ENCODE results near the gene SUPT6H. TPM values are rescaled to one million over a fixed set of nuclear protein-coding genes. Genes with fewer than 3 reads are reported as not detected.

Gene SUPT6H
- total and polyA plus RNA-seq, 9 of the 15 experiments (the other 6 are each of a cell fraction or from before 2014, with no cell fraction given): 1.7 to 77.7 (median 49.2) TPM

- TF ChIP-seq ZKSCAN1 (IDR thresholded peaks at IDR 0.05; ENCODE audit: low read depth, low read length) (0 out of 2 replicates have a peak, but pooled peaks have one; percentile 14), ARID3A (IDR thresholded peaks at IDR 0.05; ENCODE audit: borderline replicate concordance, low read depth, low read length) (no peak), CTBP1 (IDR thresholded peaks at IDR 0.05; ENCODE audit: borderline replicate concordance) (peak; percentile 54; the same call in 1 of the 2 replicates), CEBPZ (IDR thresholded peaks at IDR 0.05; ENCODE audit: borderline replicate concordance, low read depth, low read length) (0 out of 2 replicates have a peak, but pooled peaks have one; percentile 39), PHB (CRISPR knock-in tag; IDR thresholded peaks at IDR 0.05) (no peak), E2F8 (IDR thresholded peaks at IDR 0.05; ENCODE audit: low read depth, partially characterized antibody) (peak; percentile 95), ELF2 (CRISPR knock-in tag; IDR thresholded peaks at IDR 0.05) (0 out of 2 replicates have a peak, but pooled peaks have one; percentile 51), PRDM10 (IDR thresholded peaks at IDR 0.05; ENCODE audit: partially characterized antibody) (peak; percentile 95)
Measured at GRCh38 chr17:28661635-28662526, at the start of gene SUPT6H, which contains the start of gene SDF2 (continued).

All from K562 (cell line).